Osteoblast (primary cell): Measurements from ENCODE around the gene VPREB1. TPM values are rescaled to one million over a fixed set of nuclear protein-coding genes. Genes with fewer than 3 reads are reported as not detected.
"Not testable (repeated sequence)": the region's sequence is repeated elsewhere in the genome, so short reads cannot be mapped to it uniquely, and the experiment has no call there.

Experiments
- DNase-seq: peaks from one replicate; pipeline ENCODE4 v3.0.0; 2011; ENCODE audit warnings: low spot score, mixed read lengths; ENCODE audit not compliant: insufficient read length; ENCODE audit errors: missing footprints
- H2AFZ ChIP-seq: 2 replicates; pipeline ENCODE4 v1.6.0; 2011; ENCODE audit warnings: mild to moderate bottlenecking, low read length
- H3K27ac ChIP-seq: 2 replicates; pipeline ENCODE4 v1.5.1; 2011; ENCODE audit warnings: mild to moderate bottlenecking, low read depth, low read length, moderate library complexity
- H3K27me3 ChIP-seq: 2 replicates; pipeline ENCODE4 v1.6.0; 2012; ENCODE audit warnings: mild to moderate bottlenecking, control low read depth, inconsistent platforms, low read length, moderate library complexity; ENCODE audit not compliant: insufficient read depth
- H3K36me3 ChIP-seq: 2 replicates; pipeline ENCODE4 v1.5.1; 2011; ENCODE audit warnings: mild to moderate bottlenecking, low read length, control low read depth, moderate library complexity; ENCODE audit not compliant: insufficient read depth
- H3K4me1 ChIP-seq: 2 replicates; pipeline ENCODE4 v1.5.1; 2011; ENCODE audit warnings: mild to moderate bottlenecking, low read length, control low read depth, moderate library complexity; ENCODE audit not compliant: insufficient read depth
- H3K4me2 ChIP-seq: 2 replicates; pipeline ENCODE4 v1.6.0; 2011; ENCODE audit warnings: mild to moderate bottlenecking, low read length; ENCODE audit not compliant: insufficient read depth
- H3K4me3 ChIP-seq: fragments of 200-600 bp; sonication (generic); 3 replicates; pipeline ENCODE4 v1.5.1; 2012; ENCODE audit warnings: mild to moderate bottlenecking, low read length, inconsistent platforms; ENCODE audit not compliant: insufficient read depth
- H3K79me2 ChIP-seq: 2 replicates; pipeline ENCODE4 v1.6.0; 2012; ENCODE audit warnings: mild to moderate bottlenecking, low read length, control low read depth, inconsistent platforms; ENCODE audit not compliant: insufficient read depth
- H3K9me3 ChIP-seq: 2 replicates; pipeline ENCODE4 v1.5.1; 2011; ENCODE audit warnings: low read depth, low read length, control low read depth
- H4K20me1 ChIP-seq: 2 replicates; pipeline ENCODE4 v1.6.0; 2012; ENCODE audit warnings: mild to moderate bottlenecking, low read length, control low read depth; ENCODE audit not compliant: insufficient read depth
- total RNA-seq: library from RNA; depleted of rRNA; stranded (reverse); fragments of >200 nt; gene quantifications from 2 replicates; pipeline ENCODE4 v1.2.3, GENCODE V29; 2012
- TF ChIP-seq, protein P1 (sequence below): IDR thresholded peaks from 2 replicates; pipeline ENCODE4 v1.5.1; 2011; ENCODE audit warnings: mild to moderate bottlenecking, low read depth, low read length, moderate library complexity; ENCODE audit errors: extremely low read depth

The VPREB1 gene
- total RNA-seq, 1 donor: not detected

GRCh38 chr22:22245256-22245909 is 797 bp downstream of the VPREB1 start:
- Histone ChIP-seq H3K27me3 (peaks cover 10% of the 10 kb centered on the region), H3K4me1 (no peaks in the 10 kb centered on the region), H3K27ac (no peak overlapping the region)

GRCh38 chr22:22245935-22246525 is 1.4 kb downstream of the VPREB1 start:
- Histone ChIP-seq H3K9me3 (no peaks in the 10 kb centered on the region), H3K79me2 (no peaks in the 10 kb centered on the region), H2AFZ (no peak overlapping the region), H3K4me3 (no peak overlapping the region), H3K4me2 (no peak overlapping the region), H3K27me3 (peaks cover 10% of the 10 kb centered on the region), H4K20me1 (no peaks in the 10 kb centered on the region), H3K27ac (no peak overlapping the region), H3K36me3 (no peaks in the 10 kb centered on the region), H3K4me1 (no peaks in the 10 kb centered on the region)
- DNase-seq: no peak
- TF ChIP-seq, protein P1, sequence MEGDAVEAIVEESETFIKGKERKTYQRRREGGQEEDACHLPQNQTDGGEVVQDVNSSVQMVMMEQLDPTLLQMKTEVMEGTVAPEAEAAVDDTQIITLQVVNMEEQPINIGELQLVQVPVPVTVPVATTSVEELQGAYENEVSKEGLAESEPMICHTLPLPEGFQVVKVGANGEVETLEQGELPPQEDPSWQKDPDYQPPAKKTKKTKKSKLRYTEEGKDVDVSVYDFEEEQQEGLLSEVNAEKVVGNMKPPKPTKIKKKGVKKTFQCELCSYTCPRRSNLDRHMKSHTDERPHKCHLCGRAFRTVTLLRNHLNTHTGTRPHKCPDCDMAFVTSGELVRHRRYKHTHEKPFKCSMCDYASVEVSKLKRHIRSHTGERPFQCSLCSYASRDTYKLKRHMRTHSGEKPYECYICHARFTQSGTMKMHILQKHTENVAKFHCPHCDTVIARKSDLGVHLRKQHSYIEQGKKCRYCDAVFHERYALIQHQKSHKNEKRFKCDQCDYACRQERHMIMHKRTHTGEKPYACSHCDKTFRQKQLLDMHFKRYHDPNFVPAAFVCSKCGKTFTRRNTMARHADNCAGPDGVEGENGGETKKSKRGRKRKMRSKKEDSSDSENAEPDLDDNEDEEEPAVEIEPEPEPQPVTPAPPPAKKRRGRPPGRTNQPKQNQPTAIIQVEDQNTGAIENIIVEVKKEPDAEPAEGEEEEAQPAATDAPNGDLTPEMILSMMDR: no peak

More at GRCh38 chr22:22245256-22245909, 797 bp downstream of the VPREB1 start:
- Histone ChIP-seq H3K79me2 (no peaks in the 10 kb centered on the region), H3K36me3 (no peaks in the 10 kb centered on the region), H3K4me2 (no peak overlapping the region), H4K20me1 (no peaks in the 10 kb centered on the region), H3K4me3 (no peak overlapping the region), H2AFZ (no peak overlapping the region), H3K9me3 (no peaks in the 10 kb centered on the region)
- TF ChIP-seq, protein P1: no peak
- no peak for DNase-seq

DNA sequence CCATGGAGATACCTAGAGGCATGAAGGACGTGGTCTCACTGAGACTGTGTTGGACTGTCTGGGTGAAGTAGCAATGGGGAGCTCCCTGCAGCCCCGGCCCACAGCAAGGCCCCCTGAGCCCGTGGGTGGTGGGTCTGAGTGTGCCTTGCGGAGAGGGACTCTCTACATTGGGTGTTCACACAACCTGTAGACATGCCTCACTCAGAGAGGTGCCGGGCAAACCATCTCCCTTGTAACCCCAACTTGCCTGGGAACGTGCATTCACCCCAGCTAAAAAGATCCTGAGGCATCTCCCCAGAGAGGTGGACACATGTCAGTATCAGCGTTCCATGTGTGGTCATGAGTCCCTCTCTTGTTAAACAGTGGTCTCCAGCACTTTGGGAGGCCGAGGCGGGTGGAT is 2.1 kb downstream of the VPREB1 start:
- H4K20me1 ChIP-seq: no peaks in the 10 kb centered on the region
- H3K36me3 ChIP-seq: no peaks in the 10 kb centered on the region
- TF ChIP-seq, protein P1: no peak
- no peak for DNase-seq
- no peak overlapping the region for H2AFZ ChIP-seq
- H3K4me3 ChIP-seq: no peak overlapping the region
- H3K27ac ChIP-seq: no peak overlapping the region
- no peak overlapping the region for H3K4me2 ChIP-seq
- no peaks in the 10 kb centered on the region for H3K79me2 ChIP-seq
- H3K27me3 ChIP-seq: peaks cover 10% of the 10 kb centered on the region
- H3K9me3 ChIP-seq: no peaks in the 10 kb centered on the region
- H3K4me1 ChIP-seq: no peaks in the 10 kb centered on the region

- Histone ChIP-seq H3K27ac (no peak overlapping the region), H4K20me1 (no peaks in the 10 kb centered on the region), H3K4me2 (no peak overlapping the region), H3K9me3 (no peaks in the 10 kb centered on the region), H3K4me1 (no peaks in the 10 kb centered on the region), H2AFZ (no peak overlapping the region), H3K4me3 (no peak overlapping the region), H3K36me3 (no peaks in the 10 kb centered on the region), H3K27me3 (peaks cover 8% of the 10 kb centered on the region), H3K79me2 (no peaks in the 10 kb centered on the region)
- TF ChIP-seq, protein P1: no peak
- no peak for DNase-seq
Measured at GRCh38 chr22:22248878-22249277, 4.3 kb downstream of the VPREB1 start.

GRCh38 chr22:22250651-22251050 is 6.1 kb downstream of the VPREB1 start:
- not testable (repeated sequence) for DNase-seq, H3K79me2 ChIP-seq, H3K4me3 ChIP-seq, H3K4me1 ChIP-seq, H3K4me2 ChIP-seq, H3K36me3 ChIP-seq, H3K9me3 ChIP-seq, H3K27me3 ChIP-seq, H2AFZ ChIP-seq, H4K20me1 ChIP-seq, H3K27ac ChIP-seq

DNA sequence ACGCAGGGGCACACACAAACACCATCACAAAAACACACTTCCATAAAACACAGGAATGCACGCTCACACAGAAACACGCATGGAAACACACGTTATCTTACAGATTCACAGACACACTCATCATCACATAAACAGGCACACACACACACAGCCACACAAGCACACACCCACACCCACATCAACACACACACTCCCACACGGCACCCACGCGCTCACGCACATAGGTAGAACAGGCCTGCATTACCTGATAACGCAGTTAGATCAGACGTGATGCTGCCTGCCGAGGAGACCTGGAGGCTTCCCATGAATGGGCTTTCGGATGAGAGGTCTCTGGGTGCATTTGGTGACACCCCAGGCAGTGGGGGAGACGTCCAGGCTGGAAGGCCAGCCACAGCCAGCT is 11.5 kb downstream of the VPREB1 start:
- H4K20me1 ChIP-seq, H3K36me3 ChIP-seq, H3K79me2 ChIP-seq, H3K9me3 ChIP-seq, H3K27me3 ChIP-seq, H3K27ac ChIP-seq, H3K4me3 ChIP-seq, DNase-seq, H3K4me1 ChIP-seq, H3K4me2 ChIP-seq, H2AFZ ChIP-seq: not testable (repeated sequence)
